DND-41 (cell line): ENCODE measurements around the gene DUOXA2.

Source experiments
- CTCF ChIP-seq: IDR thresholded peaks from 2 replicates; pipeline ENCODE4 v1.5.1; 2012; ENCODE audit warnings: borderline replicate concordance, low read length, moderate library complexity, mild to moderate bottlenecking; ENCODE audit not compliant: poor library complexity, severe bottlenecking; ENCODE audit errors: extremely low read depth
- EZH2 ChIP-seq: IDR thresholded peaks from 3 replicates; pipeline ENCODE4 v1.6.1; 2012; ENCODE audit warnings: borderline replicate concordance, low read depth, mild to moderate bottlenecking, moderate library complexity, low read length, inconsistent platforms; ENCODE audit not compliant: severe bottlenecking

GRCh38 chr15:45161666-45162065 is 47.5 kb downstream of the DUOXA2 start:
- TF ChIP-seq CTCF, result no peak
- no peak for TF ChIP-seq EZH2
